HG03280 (cell line): ENCODE results near the gene MYADM.
"Not testable (repeated sequence)": the region's sequence is repeated elsewhere in the genome, so short reads cannot be mapped to it uniquely, and the experiment has no call there.

Source experiments
- ATAC-seq: cut with Tn5 transposase; IDR thresholded peaks from one replicate; pipeline ENCODE4 v1.9.1; 2021; ENCODE audit warnings: mild to moderate bottlenecking, moderate library complexity; ENCODE audit not compliant: unreplicated experiment

MYADM gene, protein sequence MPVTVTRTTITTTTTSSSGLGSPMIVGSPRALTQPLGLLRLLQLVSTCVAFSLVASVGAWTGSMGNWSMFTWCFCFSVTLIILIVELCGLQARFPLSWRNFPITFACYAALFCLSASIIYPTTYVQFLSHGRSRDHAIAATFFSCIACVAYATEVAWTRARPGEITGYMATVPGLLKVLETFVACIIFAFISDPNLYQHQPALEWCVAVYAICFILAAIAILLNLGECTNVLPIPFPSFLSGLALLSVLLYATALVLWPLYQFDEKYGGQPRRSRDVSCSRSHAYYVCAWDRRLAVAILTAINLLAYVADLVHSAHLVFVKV

DNA sequence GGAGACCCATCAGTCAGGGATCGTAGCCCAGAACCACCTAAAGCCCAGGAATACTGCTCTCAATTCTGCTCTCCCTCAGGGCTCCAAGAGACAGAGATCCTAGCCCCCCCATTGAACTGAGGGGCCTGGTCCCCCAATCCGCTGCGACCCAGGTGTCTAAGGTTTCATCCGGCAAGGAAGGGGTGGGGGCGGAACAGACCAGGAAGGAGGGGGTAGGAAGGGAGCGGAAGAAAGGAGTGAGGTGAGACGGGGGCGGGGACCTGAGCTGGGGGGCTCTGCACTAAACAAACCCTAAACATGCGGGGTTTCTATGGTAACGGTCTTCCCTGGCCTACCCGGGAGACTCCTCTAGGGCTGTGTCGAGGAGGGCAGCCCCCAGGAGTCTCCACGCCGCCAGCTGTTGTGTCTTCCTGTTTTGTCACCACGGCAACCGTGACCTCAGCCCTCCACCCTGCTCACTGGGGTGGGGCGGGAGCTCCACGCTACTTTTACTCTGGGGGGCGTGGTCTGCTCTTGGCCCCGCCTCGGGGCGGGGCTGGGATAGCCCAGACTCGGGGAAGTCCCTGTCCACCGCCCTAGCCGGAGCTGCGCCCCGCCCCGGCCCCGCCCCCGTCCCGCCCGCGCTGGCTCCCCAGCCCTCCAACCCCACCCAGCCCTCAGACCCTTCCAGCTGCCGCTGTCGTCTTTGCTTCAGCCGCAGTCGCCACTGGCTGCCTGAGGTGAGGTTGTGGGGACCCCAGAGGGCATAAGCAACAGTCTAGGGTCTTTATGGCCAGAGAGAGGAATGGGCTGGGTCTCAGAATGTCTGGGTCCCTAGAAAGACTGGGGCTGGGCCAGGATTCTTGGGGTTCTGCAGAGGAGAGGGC lies at the start of gene MYADM:
TSS of gene MYADM (plus strand) at position 659 of the 866 bp plus-strand sequence. CDS start 5,647 bp downstream, outside the sequence.
- peak; percentile 69 for ATAC-seq

DNA sequence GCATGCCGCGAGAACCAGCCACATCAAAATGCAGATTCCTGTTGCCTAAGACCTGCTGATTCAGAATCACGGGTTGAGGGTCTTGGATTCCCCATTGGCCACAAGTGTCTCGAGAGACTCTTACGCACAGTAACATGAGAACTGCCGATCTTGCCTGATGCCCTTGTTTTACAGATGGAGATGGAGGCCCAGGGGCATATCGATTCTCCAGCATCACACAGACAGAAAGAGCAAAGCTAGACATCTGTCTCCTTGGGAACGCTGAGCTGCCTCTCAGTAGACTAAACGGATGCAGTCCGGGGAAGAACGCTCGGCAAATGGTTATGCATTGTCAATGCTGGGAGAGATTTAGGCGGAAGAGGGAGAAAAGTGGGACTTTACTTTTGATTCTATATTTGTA lies 48.9 kb upstream of the MYADM start:
- ATAC-seq = no peak

DNA sequence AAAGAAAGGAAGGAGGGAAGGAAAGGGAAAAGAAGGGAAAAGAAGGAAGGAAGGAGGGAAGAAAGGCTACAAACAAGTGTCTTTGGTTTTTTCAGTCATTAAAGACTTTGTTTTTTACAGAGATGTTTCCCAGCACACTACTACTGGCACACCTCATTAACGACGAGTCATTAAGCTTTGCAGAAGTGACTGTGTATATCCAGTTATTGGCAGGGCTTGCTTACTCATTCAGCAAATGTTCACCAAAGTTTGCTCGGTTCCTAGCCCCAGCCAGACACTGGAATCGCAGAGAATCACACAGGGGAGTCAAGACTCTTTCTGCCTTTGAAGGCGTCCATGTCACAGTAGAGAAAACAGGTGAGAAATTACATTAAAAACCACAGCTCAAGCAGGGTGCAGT lies 47.8 kb upstream of the MYADM start:
- ATAC-seq = no peak

DNA sequence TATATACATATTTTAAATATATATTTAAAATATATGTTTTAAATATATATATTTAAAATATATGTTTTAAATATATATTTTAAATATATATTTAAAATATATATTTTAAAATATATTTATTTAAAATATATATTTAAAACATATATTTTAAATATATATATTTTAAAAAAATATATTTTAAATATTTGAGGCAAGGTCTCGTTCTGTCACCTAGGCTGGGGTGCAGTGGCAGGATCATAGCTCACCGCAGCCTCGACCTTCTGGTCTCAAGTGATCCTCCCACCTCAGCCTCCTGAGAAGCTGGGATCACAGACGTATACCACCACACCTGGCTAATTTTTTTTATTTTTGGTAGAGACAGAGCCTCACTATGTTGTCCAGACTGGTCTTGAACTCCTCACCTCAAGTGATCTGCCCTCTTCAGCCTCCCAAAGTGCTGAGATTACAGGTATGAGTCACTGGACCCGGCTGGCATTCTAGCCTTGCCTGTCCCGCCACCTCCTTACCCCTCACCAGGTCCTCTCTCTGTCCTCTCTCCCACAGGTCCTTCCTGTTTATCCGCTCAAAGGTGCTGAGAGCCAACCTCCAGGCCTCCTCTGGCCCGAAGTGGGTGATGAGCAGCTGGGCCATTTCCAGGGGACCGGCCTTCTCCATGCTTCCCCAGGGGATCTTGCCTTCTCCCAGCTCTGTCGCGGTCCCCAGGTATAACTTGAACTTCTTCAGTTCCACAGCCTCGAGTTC lies 44.1 kb upstream of the MYADM start:
- no peak for ATAC-seq

DNA sequence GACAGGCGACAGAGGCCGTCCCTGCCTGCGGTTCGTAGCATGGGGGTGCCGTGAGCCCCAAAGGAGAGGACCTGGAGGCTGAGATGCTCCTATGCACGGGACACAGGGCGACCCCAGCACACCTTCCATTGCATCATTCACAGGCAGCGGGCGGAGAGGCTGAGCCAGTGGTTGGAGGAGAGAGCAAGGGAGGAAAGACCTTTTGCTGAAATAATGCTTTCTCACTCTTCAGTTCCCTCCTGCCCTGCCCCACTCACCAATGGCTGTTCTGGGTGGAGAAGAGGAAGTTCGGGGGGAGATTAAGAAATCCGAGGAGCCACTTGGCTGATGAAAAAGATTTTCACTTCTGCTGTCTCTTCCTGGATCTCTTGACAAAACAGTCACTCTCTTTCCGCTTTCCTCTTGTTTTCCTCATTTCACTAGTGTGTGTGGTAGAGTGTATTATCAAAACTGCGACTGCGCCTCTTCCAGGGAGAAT lies 43.5 kb upstream of the MYADM start, which contains the start of gene NLRP12:
TSS of gene NLRP12 (minus strand) at position 181 of the 478 bp plus-strand sequence. CDS start at position 41, 140 bp downstream.
- ATAC-seq = no peak

DNA sequence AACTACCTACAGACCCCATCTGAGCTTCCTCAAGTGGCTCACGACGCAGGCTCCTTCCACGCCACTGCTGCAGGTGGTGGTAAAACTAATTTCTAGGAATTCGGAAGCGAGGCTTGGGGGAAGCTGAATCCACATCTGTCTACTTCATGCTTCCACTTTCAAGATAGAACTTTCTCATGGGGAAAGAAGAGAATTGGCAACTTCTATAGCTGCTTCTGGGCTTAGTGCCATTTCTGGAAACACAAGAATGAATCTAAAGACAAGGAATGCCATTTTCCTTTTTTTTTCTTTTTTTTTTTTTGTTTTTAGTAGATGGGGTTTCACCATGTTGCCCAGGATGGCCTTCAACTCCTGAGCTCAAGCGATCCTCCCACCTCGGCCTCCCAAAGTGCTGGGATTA lies 40.8 kb upstream of the MYADM start:
- no peak for ATAC-seq

DNA sequence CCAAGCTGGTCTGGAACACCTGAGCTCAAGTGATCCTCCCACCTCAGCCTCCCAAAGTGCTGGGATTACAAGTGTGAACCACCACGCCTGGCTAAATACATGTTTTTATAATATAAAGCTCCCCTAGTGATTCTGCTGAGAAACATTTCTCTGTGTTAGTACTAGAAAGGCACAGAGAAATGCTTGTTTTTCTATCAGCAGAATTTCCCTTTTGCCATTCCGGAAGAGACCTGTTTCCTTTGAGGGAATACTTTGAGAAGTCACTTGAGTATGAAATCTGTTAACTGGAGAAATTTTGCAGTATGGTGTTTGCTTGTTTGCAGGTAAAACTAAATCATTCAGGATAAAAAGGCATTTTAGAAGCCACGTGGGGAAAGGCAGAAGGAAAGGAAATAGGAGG lies 39.2 kb upstream of the MYADM start:
- ATAC-seq = no peak

DNA sequence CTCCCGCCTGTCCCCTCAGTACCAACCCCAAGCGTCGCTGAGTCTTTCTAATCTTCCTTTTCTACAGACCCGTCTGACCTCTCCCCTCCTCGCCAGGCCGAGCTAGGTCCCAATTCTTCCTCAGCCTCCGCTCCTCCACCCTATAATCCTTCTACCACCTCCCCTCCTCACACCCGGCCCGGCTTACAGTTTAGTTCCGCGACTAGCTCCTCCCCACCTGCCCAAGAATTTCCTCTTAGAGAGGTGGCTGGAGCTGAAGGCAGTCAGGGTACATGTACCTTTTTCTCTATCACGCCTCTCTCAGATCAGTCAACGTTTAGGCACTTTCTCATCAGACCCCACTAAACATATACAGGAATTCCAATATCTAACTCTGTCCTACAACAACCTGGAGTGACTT lies 34.8 kb upstream of the MYADM start:
- not testable (repeated sequence) for ATAC-seq

DNA sequence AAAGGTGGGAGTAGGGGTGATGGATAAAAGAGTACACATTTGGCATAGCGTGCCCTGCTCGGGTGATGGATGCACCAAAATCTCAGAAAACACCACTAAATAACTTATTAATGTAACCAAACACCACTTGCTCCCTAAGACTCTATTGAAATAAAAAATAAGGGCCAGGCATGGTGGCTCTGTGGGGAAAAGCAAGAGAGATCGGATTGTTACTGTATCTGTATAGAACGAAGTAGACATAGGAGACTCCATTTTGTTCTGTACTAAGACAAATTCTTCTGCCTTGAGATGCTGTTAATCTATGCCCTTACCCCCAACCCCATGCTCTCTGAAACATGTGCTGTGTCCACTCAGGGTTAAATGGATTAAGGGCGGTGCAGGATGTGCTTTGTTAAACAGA lies 29.2 kb upstream of the MYADM start:
- ATAC-seq = not testable (repeated sequence)

DNA sequence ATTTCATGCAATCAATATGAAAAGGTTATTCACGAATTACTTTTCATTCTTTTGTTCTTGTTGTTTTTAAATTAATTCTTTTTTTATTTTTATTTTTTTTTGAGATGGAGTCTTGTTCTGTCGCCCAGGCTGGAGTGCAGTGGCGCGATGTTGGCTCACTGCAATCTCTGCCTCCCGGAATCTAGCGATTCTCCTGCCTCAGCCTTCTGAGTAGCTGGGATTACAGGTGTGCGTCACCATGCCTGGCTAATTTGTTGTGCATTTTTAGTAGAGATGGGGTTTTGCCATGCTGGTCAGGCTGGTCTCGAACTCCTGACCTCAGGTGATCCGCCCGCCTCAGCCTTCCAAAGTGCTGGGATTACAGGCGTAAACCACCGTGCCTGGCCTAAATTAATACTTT lies 27.4 kb upstream of the MYADM start:
- ATAC-seq = not testable (repeated sequence)

DNA sequence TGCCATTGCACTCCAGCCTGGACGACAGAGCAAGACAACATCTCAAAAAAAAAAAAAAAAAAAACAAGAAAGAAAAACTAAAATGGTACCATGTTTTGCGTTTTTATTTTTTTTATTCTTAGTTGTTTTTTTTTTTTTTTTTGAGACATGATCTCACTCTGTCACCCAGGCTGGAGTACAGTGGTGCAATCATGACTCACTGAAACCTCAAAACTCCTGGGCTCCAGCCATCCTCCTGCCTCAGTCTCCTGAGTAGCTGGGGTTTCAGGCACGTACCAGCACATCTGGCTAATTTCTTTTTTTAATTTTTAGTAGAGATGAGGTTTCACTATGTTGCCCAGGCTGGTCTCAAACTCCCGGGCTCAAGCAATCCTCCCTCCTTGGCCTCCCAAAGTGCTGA lies 26.8 kb upstream of the MYADM start:
- not testable (repeated sequence) for ATAC-seq

DNA sequence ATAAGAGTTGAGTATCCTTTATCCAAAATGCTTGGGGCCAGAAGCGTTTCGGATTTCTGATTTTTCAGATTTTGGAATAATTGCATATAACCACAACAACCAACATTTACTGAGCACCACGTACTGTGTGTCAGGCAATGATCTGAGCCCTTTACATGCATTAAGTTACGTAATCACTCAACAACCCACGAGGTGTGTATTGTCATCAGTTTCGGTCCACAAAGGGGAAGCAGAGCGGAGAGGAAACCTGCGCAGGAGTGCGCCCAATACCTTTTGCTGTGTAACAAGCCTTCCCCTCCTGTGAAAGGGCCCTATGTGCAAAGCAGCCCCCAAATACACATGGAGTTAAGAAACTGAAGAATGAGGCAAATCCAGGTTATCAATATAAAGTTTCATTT lies 22.8 kb upstream of the MYADM start:
- ATAC-seq = no peak

DNA sequence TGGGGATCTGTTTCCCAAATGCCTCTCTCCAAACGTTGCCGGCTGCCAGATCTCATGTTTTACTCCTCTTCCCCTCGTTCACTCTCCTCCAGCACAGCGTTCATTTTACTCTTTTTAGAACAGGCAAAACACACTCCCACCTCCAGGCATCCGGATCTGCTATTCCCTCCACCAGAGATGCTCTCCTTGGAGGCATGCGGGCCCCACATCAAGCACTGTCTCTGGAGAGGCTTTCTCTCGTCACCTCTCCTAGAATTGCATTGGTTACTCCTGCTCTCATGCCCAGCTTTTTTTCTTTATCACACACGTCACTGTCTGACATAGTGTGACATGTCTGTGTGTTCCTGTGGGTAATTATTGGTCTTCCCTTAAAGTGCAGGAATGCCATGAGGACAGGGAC lies 20.1 kb upstream of the MYADM start:
- ATAC-seq = no peak

DNA sequence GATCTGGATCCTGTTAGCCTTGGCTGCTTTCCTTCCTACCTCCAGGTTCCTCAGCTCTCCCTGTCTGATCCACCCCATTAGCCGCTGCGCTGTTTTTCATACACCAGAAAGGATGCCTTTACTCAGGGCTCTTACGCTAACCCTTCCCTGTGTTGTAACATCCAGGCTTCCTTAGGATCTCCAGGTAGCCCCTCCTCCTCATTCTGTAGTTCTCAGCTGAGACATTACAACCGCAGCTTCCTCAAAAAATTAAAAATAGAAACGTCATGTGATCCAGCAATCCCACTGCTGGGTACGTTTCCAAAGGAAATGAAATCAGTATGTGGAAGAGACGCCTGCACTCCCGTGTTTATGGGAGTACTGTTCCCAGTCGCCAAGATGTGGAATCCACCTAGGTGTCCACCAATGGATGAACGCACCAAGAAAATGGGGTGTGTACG lies 18.4 kb upstream of the MYADM start:
- ATAC-seq = no peak

DNA sequence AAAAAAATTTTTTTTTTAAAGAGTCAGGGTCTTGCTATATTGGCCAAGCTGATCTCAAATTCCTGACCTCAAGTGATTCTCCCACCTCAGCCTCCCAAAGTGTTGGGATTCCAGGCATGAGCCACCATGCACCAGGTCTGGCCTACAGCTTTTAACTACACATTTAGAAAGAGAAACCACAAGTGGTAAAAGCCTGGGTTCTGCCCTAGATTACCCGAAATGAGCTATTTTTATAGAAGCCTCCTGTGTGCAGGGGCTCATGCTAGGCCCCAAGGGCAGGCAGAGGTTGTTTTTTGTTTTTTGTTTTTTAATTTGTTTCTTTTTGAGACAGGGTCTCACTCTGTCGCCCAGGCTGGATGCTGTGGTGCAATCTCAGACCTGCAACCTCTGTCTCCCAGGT lies 14.0 kb upstream of the MYADM start:
- ATAC-seq = peak; percentile 56

DNA sequence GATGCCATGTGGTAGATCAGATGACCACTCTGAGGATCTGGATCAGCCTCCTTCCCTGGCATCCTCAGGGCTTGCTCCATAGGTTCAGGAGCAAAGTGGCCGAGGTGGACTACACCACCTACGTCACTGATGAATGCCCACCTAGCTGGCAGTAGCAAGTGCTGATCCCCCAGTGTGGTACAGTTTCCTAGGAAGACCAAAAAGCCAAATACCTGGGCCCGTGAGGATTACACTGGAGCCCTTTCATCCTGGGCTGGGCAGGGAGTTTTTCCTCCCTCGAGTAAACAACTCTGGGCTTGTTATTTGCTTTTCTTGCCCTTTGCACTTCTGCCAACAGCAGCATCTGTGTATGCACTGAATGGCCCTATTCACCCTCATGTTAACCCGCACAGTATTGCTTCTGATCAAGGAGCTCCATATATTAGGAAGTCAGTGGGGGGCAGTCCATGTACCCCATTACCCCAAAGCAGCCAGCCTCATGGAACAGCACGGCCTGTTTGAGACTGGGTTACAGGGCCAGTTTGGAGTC lies 3.3 kb upstream of the MYADM start:
- no peak for ATAC-seq

DNA sequence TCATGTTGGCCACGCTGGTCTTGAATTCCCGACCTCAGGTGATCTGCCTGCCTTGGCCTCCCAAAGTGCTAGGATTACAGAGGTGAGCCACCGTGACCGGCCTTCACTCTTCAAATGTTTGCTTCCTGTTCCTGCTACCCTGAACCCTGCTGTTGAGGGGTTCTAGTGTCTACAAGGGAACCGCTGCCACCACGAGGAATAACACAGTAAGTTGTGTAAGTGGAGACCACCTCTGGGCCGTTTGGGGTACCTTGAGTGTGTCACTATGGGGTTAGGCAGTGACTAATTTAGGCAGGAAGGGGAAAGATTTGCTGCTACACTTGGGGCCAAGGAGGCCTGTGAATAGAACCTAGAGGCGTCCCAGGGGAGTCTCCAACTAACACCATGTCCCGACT lies 2.2 kb upstream of the MYADM start:
- ATAC-seq = no peak

DNA sequence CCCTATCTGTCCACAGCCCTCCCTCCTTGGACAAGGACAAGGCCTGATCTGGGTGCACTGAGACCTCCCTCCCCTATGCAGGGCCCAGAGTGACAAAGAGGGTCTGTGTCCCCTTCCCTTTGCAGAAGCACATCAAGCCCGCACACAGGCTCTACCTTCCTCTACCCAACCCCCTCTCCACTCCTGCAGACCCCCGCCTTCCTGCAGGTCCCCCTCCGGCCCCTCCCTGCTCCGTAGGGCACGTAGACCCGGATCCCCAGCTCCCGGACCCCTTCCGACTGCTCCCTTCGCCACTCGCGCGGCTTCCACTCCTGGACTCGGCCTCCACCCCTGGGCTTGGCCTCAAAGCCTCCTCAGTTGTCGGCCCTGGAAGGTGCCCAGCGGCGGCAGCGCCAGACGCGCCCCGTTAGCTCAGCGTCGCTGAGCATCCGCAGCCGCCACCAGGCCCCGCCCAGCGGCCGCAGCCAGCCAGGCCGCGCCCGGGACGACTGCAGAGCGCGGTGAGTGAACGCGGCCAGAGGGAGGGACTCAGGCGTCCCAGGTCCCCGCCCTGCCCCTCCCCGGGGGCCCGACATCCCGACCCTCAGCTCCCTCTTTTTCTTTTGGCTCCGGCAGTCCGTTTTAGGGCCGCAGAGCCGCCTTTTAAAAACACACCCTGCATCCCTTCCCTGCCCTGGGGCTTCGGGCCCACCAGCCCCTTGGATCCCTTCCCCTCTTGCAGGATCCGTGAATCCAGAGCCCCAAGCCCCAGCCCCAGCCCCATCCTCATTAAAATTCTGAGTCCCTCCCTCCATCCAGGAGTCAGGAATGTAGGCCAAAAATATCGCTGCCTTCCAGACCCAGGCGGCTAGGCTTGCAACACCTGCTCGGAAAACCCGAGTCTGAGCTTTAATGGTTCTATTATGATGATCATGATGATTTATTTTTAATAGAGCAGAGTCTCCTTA lies 1.5 kb upstream of the MYADM start:
- peak; percentile 30 for ATAC-seq

DNA sequence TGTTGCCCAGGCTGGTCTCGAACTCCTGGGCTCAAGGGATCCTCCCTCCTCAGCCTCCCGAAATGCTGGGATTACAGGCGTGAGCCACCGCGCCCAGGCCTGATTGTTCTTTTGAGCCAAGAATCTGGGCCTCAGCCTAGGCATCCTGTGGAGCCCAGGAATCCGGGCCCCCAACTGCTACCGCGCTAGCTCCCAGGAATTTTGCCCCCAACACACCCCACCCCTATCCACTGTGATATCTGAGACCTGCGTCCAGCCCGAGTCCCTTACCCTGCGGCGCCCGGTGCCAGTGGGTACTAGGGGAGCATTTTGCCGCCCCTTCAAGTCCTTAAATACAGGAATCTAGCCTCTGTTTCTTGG lies 838 bp upstream of the MYADM start:
- no peak for ATAC-seq
